Measurements from ENCODE around the gene THSD4. TPM values are rescaled to one million over a fixed set of nuclear protein-coding genes. Genes with fewer than 3 reads are reported as not detected.

THSD4 gene
- total and polyA plus RNA-seq, 2 of the 4 experiments (the other 2 are of a cell fraction), result 25.5 to 31.1 TPM

- CTCF ChIA-PET, result no interaction called here
- no peaks in the 10 kb centered on the region for H3K4me1 ChIP-seq (ENCODE audit: control insufficient read depth, insufficient read depth, low read length)
- no TSS peak for BruUV-seq (replicated peaks)
- H2BK15ac ChIP-seq (ENCODE audit: low read depth, low read length), result no peak overlapping the region
- H2AFZ ChIP-seq (replicated peaks; ENCODE audit: low read length, poor library complexity), result no peak overlapping the region
- no peaks in the 10 kb centered on the region for H3K27me3 ChIP-seq (ENCODE audit: control insufficient read depth, insufficient read depth, low read length)
- H3K56ac ChIP-seq (ENCODE audit: extremely low read depth, insufficient read depth, low read length), result no peak overlapping the region
- no peak overlapping the region for H3K14ac ChIP-seq (replicated peaks; ENCODE audit: low read depth, low read length)
- no peak overlapping the region for H3K27ac ChIP-seq (ENCODE audit: insufficient read depth, low read length)
- H3K4me3 ChIP-seq (ENCODE audit: insufficient read depth, low read depth, low read length), result no peak overlapping the region
- DNase-seq (no peak), ATAC-seq (ENCODE audit: low read depth) (no peak)
- no peak overlapping the region for H2AK5ac ChIP-seq (ENCODE audit: low read depth, low read length)
- TF ChIP-seq RAD21 (IDR thresholded peaks at IDR 0.05; ENCODE audit: low read length), result no peak
- TF ChIP-seq CTCF (conservative IDR thresholded peaks at IDR 0.05; ENCODE audit: low read depth, low read length), result no peak
- no peak for TF ChIP-seq MAZ (IDR thresholded peaks at IDR 0.05; ENCODE audit: borderline replicate concordance, low read depth, low read length)
- H4K20me1 ChIP-seq (ENCODE audit: insufficient read depth, low read length), result no peaks in the 10 kb centered on the region
- 90% methylated on average over 2 of the region's 7 CpGs; no CpG with 5 or more reads in 1 of the 2 experiments for WGBS, 2 experiments (ENCODE audit: extremely low coverage in 2 of 2, insufficient read length in 1 of 2)
- H3K9me3 ChIP-seq (ENCODE audit: control insufficient read depth, insufficient read depth, low read length), result no peaks in the 10 kb centered on the region
- in situ Hi-C loops (cut with MboI; ENCODE audit: low sequenced_read_pairs), result no loop called here
- no peak overlapping the region for H3K4ac ChIP-seq (ENCODE audit: low read depth, low read length)
- H3K9me1 ChIP-seq (ENCODE audit: insufficient read depth, low read length), result no peaks in the 10 kb centered on the region
- POLR2A ChIA-PET (ENCODE audit: unreplicated experiment), result interaction anchor here (1.0 kb wide), 1 partner anchor 8 kb away, joined by 3 read pairs; no protein-coding TSS in a partner anchor
- no peak overlapping the region for H4K8ac ChIP-seq (ENCODE audit: low read depth in 2 of 2, low read length in 2 of 2)
- intact Hi-C loops (cut with micrococcal nuclease), result no loop called here
- H3K4me2 ChIP-seq (ENCODE audit: low read depth, low read length), result no peak overlapping the region
- no peak overlapping the region for H2BK120ac ChIP-seq (ENCODE audit: low read depth, low read length)
- no peak overlapping the region for H3K9ac ChIP-seq (ENCODE audit: low read depth, low read length)
- no peaks in the 10 kb centered on the region for H3K36me3 ChIP-seq (ENCODE audit: control insufficient read depth, insufficient read depth, low read length)
- H3K18ac ChIP-seq (ENCODE audit: low read depth, low read length), result no peak overlapping the region
- H2BK5ac ChIP-seq (ENCODE audit: low read depth, low read length, poor library complexity, severe bottlenecking), result no peak overlapping the region
- dilution Hi-C loops (cut with HindIII; ENCODE audit: low sequenced_read_pairs, unreplicated experiment), result no loop called here
- H3K23ac ChIP-seq (ENCODE audit: low read depth, low read length), result no peak overlapping the region
- H4K91ac ChIP-seq (ENCODE audit: insufficient read depth, low read depth, low read length), result no peak overlapping the region
- H4K5ac ChIP-seq (ENCODE audit: low read depth, low read length), result no peak overlapping the region
- H3K79me1 ChIP-seq (ENCODE audit: low read depth in 1 of 2, low read length in 2 of 2), result no peaks in the 10 kb centered on the region; a peak in 1 of 4 replicates
- H2AK9ac ChIP-seq (replicated peaks; ENCODE audit: low read depth, low read length, poor library complexity), result no peak overlapping the region
- no peak overlapping the region for H2BK20ac ChIP-seq (ENCODE audit: low read depth, low read length)
These were observed 492.1 kb downstream of the THSD4 start for GRCh38 chr15:71607383-71607782.

Data from IMR-90 (cell line).